Stimulated activated naive CD8-positive, alpha-beta T cell treated with anti-CD3 and anti-CD28 coated beads, Interleukin-15, Interleukin-2, amounts not matched to agents 100 ng/mL and 50 ng/mL, for 24 hours (primary cell): ENCODE results near the gene AJAP1.

Experiments used
- H3K27ac Mint-ChIP-seq: one replicate; pipeline ENCODE4 v1.8.0; 2021; ENCODE audit warnings: mild to moderate bottlenecking, mixed read lengths
- H3K27me3 Mint-ChIP-seq: one replicate; pipeline ENCODE4 v1.8.0; 2021; ENCODE audit warnings: mixed read lengths
- H3K36me3 Mint-ChIP-seq: one replicate; pipeline ENCODE4 v1.8.0; 2021; ENCODE audit warnings: low read depth, mixed read lengths
- H3K4me1 Mint-ChIP-seq: one replicate; pipeline ENCODE4 v1.8.0; 2021; ENCODE audit warnings: low read depth, mixed read lengths
- H3K4me3 Mint-ChIP-seq: one replicate; pipeline ENCODE4 v1.8.0; 2021; ENCODE audit warnings: mild to moderate bottlenecking, mixed read lengths
- H3K9me3 Mint-ChIP-seq: one replicate; pipeline ENCODE4 v1.8.0; 2021; ENCODE audit warnings: mixed read lengths

Gene AJAP1

DNA sequence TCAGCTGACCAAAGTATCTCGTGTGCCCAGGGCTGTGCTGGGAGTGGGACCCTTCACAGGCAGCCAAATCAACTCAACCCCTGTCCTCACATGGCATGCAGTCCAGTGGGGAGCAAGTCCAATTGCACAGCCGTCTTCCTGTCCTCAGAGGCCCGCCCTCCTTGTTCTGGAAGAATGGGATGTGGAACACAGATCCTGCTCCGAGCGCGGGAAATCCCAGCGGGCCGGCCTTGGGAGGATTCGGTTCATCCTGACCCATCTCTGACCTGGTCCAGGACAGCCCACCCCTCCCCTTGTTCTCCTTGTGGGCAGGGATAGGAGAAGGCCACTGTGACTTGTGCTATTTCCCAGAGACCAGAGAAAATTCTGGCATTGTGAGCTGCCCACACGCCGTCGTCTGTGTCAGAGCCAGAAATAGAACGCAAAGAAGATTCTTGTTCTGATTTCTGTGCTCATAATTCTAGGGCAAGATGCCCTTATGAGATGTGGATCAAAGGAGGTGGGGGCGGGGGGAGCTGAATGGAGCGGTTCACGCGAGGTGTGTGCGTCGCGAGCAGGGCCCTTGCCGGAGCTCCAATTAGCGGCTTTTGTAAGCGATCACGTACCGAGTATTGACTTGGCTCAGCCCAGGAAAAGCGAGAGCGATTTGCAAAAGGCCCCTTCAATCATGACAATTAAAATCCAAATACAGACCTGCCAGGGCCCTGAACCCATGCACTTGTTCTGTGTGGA is 79.2 kb downstream of the AJAP1 start:
- Mint-ChIP-seq H3K4me1 (no peaks in the 10 kb centered on the region), H3K9me3 (peaks cover 3% of the 10 kb centered on the region), H3K27ac (no peak overlapping the region), H3K36me3 (no peaks in the 10 kb centered on the region), H3K4me3 (no peak overlapping the region), H3K27me3 (no peaks in the 10 kb centered on the region)

DNA sequence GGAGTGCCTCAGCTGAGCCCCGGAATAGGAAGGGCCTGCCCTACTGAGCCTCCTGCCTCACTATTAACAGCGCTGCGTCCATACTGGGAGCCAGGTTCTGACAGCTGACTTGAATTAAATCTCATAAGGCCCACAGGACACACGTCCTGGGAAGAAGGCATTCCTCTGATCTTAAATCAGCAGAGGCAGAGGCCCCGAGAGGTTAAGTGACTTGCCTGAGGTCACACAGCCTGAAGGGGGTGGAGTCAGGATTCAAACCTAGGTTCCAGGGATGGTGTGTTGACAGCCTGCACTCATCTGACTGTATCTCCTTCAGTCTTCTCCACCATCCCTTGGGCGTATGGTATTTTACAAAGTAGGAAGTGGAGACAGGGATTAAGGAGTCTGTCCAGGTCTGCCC is 79.8 kb downstream of the AJAP1 start:
- Mint-ChIP-seq H3K27me3 (no peaks in the 10 kb centered on the region), H3K36me3 (no peaks in the 10 kb centered on the region), H3K4me3 (no peak overlapping the region), H3K9me3 (peaks cover 3% of the 10 kb centered on the region), H3K27ac (no peak overlapping the region), H3K4me1 (no peaks in the 10 kb centered on the region)

DNA sequence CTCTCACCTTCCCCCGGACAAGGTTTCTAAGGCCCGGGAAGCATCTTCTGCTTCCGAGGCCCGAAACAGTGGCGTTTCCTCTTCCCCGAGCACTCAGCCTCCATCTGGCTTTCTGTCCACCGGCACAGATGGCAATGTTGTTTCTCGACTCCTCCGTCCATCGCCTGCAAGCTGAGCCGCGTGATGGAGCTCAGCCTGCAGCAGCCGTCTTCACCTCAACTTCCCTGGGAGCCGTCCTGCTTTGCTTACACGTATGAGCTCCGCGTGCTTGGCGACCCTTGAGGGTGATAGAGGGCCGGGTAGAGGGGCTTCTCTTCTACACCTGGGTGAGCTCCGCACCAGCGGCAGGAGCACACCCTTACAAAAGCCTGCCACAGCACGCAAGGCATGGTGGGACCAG is 80.4 kb downstream of the AJAP1 start:
- peaks cover 5% of the 10 kb centered on the region for H3K27me3 Mint-ChIP-seq
- no peaks in the 10 kb centered on the region for H3K36me3 Mint-ChIP-seq
- H3K9me3 Mint-ChIP-seq = peaks cover 3% of the 10 kb centered on the region
- H3K4me1 Mint-ChIP-seq = no peaks in the 10 kb centered on the region
- H3K4me3 Mint-ChIP-seq = no peak overlapping the region
- H3K27ac Mint-ChIP-seq = no peak overlapping the region

DNA sequence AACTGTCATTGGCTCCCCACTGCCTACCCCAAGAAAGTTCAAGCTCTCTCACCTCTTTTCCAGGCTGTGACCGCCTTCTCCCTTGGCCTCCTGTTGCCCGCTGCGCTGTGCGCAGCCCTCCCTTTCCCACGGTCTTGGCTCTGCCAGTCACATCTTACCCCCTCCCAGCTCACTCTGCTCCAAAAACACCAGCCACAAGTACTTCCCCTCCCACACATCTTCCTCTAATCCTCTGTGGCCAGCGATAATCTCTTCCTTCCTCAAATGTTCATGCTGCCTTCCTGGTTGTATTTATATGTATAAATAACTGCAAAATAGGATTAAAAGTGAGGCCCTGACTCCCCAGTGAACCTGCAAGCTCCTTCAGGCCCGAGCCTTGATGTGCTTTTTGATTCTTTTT is 81.8 kb downstream of the AJAP1 start:
- H3K27me3 Mint-ChIP-seq = peaks cover 6% of the 10 kb centered on the region
- H3K9me3 Mint-ChIP-seq = peaks cover 3% of the 10 kb centered on the region
- H3K4me3 Mint-ChIP-seq = no peak overlapping the region
- H3K27ac Mint-ChIP-seq = no peak overlapping the region
- no peaks in the 10 kb centered on the region for H3K4me1 Mint-ChIP-seq
- no peaks in the 10 kb centered on the region for H3K36me3 Mint-ChIP-seq

DNA sequence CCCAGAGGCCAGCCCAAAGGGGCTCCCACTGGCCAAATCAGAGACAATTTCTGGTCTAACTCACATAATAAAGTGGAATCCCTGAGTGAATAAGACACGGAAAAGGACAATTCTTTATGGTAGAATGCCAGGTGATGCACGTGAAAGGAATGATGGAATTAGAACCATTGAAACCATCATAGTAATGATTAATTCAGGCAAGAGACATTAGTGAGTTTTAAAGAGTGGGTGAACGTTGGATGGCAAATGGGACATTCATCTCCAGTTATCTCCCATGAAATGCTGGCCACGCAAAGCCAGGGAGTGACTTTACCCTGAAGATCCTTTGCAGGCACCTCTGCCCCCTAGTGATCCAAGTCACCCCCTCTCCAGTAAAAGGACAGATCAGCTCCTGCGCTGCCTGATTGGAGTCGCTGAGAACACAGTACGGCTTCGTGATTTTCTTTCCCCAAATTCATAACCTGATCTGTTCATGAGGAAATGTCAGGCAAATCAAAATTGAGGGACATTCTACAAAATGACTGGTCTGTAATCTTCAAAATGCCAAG is 87.5 kb downstream of the AJAP1 start:
- H3K36me3 Mint-ChIP-seq = no peaks in the 10 kb centered on the region
- H3K4me1 Mint-ChIP-seq = no peaks in the 10 kb centered on the region
- H3K9me3 Mint-ChIP-seq = peaks cover 3% of the 10 kb centered on the region
- no peak overlapping the region for H3K4me3 Mint-ChIP-seq
- no peak overlapping the region for H3K27ac Mint-ChIP-seq
- peaks cover 6% of the 10 kb centered on the region for H3K27me3 Mint-ChIP-seq

DNA sequence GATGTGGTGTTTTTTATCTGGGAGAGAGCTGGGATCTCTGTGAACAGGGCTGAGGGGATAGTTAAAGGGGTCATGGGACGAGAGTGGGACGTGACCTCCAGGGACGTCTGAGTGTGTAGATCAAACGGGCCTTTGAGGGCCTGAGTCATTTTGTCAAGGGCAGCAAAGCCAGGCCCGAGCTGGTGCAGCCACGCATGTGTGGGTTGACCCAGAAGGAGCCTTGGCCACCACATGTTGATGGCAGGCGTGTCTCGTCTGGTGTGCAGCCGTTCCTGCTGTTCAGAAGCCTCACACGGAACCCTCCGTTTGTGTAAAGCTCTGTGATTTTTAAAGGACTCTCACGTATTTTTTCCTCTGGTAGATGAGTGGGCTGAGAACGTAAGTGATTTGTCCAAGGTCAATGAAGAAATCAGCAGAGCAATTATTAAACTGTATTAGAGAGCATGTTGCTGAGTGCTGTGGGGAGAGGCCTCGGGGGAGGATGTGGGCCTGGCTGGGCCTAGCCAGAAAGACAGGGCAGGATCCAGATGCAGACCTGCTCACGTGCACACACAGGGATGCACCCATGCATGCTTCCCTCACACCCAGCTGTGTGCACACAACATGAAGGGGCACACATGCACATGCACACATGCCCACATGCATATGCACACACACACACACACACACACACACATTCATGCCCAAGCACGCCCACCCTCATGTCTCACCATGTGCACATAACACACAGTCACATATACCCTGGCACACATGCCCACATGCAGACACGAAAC is 89.8 kb downstream of the AJAP1 start:
- H3K4me3 Mint-ChIP-seq = no peak overlapping the region

DNA sequence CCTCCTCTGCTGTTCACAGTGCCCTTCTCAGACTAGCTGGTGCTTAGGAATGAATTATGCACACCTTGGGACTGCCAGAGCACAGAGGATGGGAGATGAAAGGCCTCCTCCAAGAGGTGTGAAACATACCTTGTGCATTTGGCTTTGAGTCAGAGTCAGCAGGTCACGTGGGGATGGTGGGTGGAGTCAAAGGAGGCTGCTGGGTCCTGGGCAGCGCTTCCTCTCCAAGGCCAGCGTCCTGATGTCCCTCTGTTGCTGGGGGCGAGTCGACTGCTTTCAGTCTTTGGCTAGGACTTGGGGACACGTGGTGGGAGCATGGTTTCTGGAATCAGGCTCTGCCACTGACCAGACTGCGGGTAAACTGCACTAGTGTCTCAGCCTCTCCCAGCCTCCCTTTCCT is 91.2 kb downstream of the AJAP1 start:
- no peaks in the 10 kb centered on the region for H3K9me3 Mint-ChIP-seq
- H3K4me3 Mint-ChIP-seq = no peak overlapping the region
- H3K27ac Mint-ChIP-seq = no peak overlapping the region
- no peaks in the 10 kb centered on the region for H3K27me3 Mint-ChIP-seq
- no peaks in the 10 kb centered on the region for H3K4me1 Mint-ChIP-seq
- no peaks in the 10 kb centered on the region for H3K36me3 Mint-ChIP-seq

More for the DNA sequence above, 89.8 kb downstream of the AJAP1 start:
- Mint-ChIP-seq H3K4me1 (no peaks in the 10 kb centered on the region), H3K36me3 (no peaks in the 10 kb centered on the region), H3K27ac (no peak overlapping the region), H3K27me3 (peaks cover 6% of the 10 kb centered on the region), H3K9me3 (no peaks in the 10 kb centered on the region)

DNA sequence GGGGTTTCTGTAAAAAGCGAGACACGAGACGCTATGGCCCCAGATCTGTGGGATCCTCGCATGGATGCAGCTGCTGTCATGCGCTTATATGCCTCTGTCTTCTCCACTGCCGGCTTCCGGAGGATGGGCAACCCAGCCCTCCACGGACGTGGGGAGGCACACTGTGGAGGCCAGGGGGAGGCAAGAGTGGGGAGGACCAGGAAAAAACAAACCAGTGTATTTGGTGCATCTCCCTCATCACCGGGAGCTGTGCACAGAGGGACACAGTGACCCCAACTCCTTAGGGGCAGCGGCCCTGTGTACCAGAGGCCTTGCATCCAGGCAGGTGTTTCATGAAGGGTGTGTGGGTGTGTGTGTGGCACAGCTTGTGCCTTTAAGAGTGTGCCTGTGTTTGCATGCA is 95.0 kb downstream of the AJAP1 start:
- no peak overlapping the region for H3K27ac Mint-ChIP-seq
- no peaks in the 10 kb centered on the region for H3K36me3 Mint-ChIP-seq
- no peak overlapping the region for H3K4me3 Mint-ChIP-seq
- H3K27me3 Mint-ChIP-seq = no peaks in the 10 kb centered on the region
- no peaks in the 10 kb centered on the region for H3K4me1 Mint-ChIP-seq
- H3K9me3 Mint-ChIP-seq = peaks cover 4% of the 10 kb centered on the region

DNA sequence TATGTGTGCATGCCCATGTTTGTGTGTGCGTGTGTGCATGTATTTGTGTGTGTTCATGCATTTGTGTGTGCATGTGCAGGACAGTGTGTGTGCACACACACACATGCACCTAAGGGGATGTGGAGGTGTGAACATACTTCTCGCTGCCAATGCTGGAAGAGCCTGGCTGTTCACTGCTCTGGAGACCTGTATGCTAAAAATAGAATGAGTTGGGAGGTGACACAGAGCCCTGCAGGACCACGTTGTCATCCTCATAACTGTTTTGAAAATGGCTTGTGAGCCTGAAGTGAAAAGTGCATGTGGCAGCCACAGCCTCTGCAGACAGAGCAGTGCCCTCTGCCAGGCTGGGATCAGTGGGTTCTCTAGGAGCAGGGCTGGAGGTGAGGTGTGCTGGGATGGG is 95.8 kb downstream of the AJAP1 start:
- Mint-ChIP-seq H3K9me3 (peaks cover 4% of the 10 kb centered on the region), H3K27ac (no peak overlapping the region), H3K4me1 (no peaks in the 10 kb centered on the region), H3K4me3 (no peak overlapping the region), H3K27me3 (no peaks in the 10 kb centered on the region), H3K36me3 (no peaks in the 10 kb centered on the region)

DNA sequence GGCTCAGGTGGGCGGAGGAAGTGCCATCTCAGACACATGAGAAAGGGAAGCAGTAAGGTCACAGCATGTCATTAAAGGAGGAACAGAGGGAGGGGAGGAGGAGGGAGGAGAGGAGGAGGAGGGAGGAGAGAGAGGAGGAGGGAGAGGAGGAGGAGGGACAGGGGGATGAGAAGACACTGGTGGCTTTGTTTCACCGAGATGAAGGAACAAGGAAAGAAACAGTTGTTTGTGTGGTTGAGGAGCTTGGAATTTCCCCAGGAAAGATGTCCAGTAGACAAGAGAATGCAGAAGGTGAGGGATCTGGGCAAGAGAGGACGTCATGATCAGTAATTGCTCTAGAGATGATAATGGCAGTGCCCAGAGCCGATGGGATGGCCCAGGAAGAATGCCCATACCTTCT is 97.7 kb downstream of the AJAP1 start:
- no peak overlapping the region for H3K27ac Mint-ChIP-seq
- H3K4me3 Mint-ChIP-seq = no peak overlapping the region
- no peaks in the 10 kb centered on the region for H3K36me3 Mint-ChIP-seq
- no peaks in the 10 kb centered on the region for H3K4me1 Mint-ChIP-seq
- H3K27me3 Mint-ChIP-seq = no peaks in the 10 kb centered on the region
- H3K9me3 Mint-ChIP-seq = peaks cover 4% of the 10 kb centered on the region

DNA sequence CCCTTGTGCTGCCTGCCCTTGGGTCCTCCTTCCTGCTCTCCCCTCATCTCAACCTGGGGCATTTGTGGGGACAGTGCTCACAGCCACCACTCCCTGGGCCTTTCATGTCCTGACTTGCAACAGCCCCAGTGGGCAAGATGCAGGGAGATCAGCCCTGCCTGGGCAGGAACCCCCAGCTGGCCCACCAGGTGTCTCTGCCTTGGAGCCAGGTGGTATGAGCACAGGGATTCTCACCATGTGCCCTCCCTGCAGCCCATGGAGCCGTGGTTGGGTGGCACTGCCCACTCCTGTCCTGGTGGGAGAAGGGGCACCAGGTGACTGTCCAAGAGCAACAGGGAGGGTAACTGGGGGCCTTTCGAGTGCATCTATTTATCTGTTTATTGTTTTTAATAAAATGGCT is 100.4 kb downstream of the AJAP1 start:
- no peak overlapping the region for H3K27ac Mint-ChIP-seq
- no peak overlapping the region for H3K4me3 Mint-ChIP-seq
- H3K9me3 Mint-ChIP-seq = peaks cover 13% of the 10 kb centered on the region
- no peaks in the 10 kb centered on the region for H3K36me3 Mint-ChIP-seq
- peaks cover 3% of the 10 kb centered on the region for H3K27me3 Mint-ChIP-seq
- H3K4me1 Mint-ChIP-seq = no peaks in the 10 kb centered on the region

DNA sequence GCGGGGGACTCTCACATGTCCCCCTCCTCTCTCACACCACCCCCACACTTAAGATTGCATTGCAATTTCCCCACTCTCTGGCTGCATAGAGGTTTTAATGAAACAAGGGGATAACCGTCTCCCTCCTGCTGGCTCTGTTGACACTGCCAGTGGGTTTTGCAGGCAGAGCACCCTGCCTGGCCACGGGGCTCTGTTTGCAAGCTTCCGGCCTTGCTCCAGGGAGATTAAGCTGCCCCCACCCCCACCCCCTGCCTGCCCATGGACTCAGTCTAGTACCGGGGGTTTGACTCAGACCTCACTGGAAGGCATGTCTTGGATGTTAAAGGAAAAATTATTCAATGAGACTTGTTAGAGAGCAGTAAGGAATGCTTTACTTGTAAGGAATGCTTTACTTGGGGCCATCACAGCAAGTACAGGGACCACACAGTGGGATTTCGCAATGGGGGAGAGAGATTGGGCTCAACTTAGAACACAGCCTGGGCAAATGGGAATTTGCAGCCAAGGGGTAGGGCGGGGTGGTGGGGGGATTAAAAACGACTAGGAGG is 101.0 kb downstream of the AJAP1 start:
- Mint-ChIP-seq H3K4me3 (no peak overlapping the region), H3K36me3 (no peaks in the 10 kb centered on the region), H3K9me3 (peaks cover 13% of the 10 kb centered on the region), H3K4me1 (no peaks in the 10 kb centered on the region), H3K27me3 (peaks cover 3% of the 10 kb centered on the region), H3K27ac (no peak overlapping the region)

DNA sequence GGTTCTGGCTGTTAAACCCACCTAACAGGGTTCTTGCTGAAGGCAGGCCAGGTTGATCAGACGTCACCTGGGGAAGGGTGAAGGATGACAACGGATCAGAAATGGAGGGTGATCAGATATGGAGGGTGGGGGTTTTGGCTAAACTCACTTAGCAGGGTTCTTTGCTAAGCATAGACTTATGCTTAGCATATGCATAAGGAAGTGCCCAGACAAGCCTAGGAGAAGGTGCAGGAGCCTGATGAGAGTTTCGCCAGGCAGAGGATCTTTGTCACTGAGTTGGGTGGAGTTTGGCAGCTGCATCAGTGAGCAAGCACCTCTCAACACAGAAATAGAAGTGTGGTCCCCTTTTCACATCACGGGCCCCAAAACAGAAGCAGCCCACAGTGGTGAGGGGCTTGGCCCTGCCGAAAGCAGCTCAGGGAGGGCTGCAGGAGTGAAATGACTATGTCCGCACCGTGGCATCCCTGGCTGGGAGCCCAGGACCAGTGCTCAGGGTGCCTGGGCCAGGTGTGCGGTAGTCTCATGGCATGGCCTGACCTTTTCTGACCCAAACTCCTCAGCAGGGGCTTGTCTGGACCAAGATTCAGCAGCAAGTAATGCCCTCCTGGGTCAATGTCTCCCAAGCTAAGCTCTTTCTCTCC is 101.6 kb downstream of the AJAP1 start:
- Mint-ChIP-seq H3K27ac (no peak overlapping the region), H3K4me3 (no peak overlapping the region), H3K9me3 (peaks cover 13% of the 10 kb centered on the region), H3K4me1 (no peaks in the 10 kb centered on the region), H3K36me3 (no peaks in the 10 kb centered on the region), H3K27me3 (peaks cover 3% of the 10 kb centered on the region)

DNA sequence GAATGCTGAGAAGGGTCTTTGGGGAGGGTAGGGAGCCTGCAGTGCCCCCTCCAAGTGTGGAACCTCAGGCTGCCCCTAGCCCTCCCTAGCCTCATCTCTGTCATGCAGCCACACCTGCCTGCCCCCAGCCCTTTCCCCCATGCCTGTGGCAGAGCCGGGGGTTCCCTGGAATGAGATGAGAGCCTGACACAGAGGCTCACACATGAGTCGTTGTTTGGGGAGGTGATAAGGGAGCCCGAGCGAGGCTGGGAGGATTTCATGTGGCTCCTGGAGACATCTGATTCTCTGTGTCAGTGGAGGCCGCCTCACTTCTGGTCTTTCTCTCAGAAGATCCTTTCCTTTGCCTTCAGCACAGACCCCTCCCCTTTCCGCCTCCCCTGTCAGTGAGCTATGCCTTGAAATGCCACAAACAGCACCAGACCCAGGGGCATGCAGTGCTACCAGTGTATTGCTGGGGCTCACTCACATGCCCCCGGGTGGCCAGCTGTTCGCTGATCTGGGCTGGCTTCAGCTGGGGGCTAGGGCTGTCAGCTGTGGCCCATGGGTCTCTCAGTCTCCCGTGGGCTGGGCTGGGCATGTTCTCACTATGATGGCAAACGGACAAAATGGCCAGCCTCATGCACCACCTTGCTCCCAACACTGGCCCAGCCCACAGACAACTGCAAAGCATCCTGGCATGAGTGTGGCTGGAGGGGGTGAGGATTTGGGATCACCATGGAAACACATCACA is 102.6 kb downstream of the AJAP1 start:
- Mint-ChIP-seq H3K36me3 (no peaks in the 10 kb centered on the region), H3K4me1 (no peaks in the 10 kb centered on the region), H3K27me3 (peaks cover 3% of the 10 kb centered on the region), H3K27ac (no peak overlapping the region), H3K9me3 (peaks cover 13% of the 10 kb centered on the region), H3K4me3 (no peak overlapping the region)
